Fibroblast of peridontal ligament (primary cell): ENCODE data around the gene LDHAL6A.
A peak's percentile ranks its signal among the peaks of the same experiment; 100 is the strongest.
"Not testable (repeated sequence)": the region's sequence is repeated elsewhere in the genome, so short reads cannot be mapped to it uniquely, and the experiment has no call there.

ENCODE experiments used
- DNase-seq: peaks from one replicate; pipeline ENCODE4 v3.0.0-alpha.2; 2010; ENCODE audit errors: extremely low read depth

Gene LDHAL6A

GRCh38 chr11:18455686-18456372, at the start of gene LDHAL6A:
Gene LDHAL6A, plus strand, starts transcription at chr11:18455856. Its CDS starts 825 bp downstream, at chr11:18456681.
- DNase-seq: no peak

GRCh38 chr11:18407400-18407799, 48.3 kb upstream of the LDHAL6A start:
- not testable (repeated sequence) for DNase-seq

DNA sequence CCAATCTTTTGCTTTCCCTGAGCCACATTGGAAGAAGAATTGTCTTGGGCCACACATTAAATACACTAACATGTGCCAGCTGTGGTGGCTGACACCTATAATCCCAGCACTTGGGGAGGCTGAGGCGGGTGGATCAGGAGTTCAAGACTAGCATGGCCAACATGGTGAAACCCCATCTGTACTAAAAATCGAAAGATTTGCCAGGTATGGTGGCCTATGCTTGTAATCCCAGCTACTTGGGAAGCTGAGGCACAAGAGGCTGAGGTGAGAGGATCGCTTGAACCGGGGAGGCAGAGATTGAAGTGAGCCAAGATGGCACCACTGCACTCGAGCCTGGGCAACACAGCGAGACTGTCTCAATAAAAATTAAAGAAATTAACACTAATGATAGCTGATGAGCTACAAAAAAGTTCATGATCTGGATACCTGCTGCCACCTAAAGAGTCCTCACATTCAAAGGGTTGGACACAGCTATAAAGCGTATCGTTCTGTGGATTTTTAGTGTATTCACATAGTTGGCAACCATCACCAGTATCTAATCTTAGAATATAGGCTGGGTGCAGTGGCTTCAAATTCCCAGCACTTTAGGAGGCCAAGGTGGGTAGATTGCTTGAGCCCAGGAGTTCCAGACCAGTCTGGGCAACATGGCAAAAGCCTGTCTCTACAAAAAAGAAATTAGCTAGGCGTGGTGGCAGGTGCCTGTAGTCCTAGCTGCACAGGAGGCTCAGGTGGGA, 46.9 kb upstream of the LDHAL6A start:
- no peak for DNase-seq

- DNase-seq: no peak
These were observed 39.2 kb upstream of the LDHAL6A start for GRCh38 chr11:18416459-18416858.

- no peak for DNase-seq
These were observed 36.6 kb upstream of the LDHAL6A start for GRCh38 chr11:18419040-18419439.

DNA sequence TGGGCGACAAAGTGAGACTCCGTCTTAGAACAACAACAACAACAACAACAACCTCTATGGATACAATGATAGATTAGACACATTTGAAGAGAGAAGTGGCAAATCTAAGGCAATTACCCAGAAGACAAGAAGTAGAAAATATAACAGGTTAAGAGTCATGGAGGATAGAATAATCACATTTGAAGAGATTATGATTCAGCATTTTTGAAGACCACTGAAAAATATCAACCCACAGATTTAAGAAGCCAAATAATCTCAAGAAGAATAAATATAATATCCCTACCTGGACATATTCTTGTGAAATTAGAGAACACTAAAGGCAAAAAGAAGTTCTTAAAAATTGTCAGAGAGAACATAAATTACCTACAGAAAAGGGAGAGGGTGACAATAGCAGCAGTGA, 35.6 kb upstream of the LDHAL6A start:
- DNase-seq: no peak

- DNase-seq: no peak
These were observed 28.4 kb upstream of the LDHAL6A start for GRCh38 chr11:18427240-18427639.

- DNase-seq: no peak
These were observed 26.3 kb upstream of the LDHAL6A start for GRCh38 chr11:18429332-18429731.

DNA sequence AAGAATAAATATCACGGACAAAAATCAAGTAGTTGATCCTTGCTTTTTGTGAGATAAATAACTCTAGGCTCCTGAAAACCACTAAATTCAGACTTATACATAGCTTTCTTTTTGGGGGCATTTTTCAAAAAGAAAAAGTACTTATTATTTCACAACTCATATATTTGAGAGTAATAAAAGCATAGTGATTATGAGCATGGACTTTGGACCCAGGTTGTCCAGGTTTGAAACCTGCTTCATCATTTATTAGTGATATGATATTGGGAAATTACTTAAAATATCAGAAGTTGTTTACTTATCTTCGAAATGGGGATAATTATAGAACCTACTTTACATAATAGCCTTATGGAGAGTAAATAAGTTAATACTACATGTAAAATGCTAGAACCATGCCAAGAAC, 17.0 kb upstream of the LDHAL6A start:
- DNase-seq: no peak

DNA sequence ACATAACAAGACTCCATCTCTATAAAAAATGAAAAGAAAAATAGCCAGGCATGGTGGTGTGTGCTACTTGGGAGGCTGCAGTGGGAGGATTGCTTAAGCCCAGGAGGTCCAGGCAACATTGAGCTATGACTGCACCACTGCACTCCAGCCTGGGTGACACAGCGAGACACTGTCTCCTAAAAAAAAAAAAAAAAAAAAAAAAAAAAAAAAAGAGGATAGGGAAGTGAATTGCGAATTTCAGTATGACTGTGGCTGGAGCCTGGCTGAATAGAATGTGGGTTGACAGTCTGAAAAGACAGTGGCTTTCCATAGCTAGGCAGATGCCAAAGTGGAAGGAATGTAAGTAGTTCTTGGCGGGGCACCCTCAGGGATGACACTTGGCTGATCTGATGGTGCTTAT, 6.4 kb upstream of the LDHAL6A start:
- no peak for DNase-seq

- DNase-seq: peak; percentile 20
These were observed 2.7 kb upstream of the LDHAL6A start for GRCh38 chr11:18452927-18453326.

GRCh38 chr11:18457450-18457849, 1.8 kb downstream of the LDHAL6A start:
- DNase-seq: no peak

- no peak for DNase-seq
These were observed 4.0 kb downstream of the LDHAL6A start for GRCh38 chr11:18459634-18460033.

DNA sequence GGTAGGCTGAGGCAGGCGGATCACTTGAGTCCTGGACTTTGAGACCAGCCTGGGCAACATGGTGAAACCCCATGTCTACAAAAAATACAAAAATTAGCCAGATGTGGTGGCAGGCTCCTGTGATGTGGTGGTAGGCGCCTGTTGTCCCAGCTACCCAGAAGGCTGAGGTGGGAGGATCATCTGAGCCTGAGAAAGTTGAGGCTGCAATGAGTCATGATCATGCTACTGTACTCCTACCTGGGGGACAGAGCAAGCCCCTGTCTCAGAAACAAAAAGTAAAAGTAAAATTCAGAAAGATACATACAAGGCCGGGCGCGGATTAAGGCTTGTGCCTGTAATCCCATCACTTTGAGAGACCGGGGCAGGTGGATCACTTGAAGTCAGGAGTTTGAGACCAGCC, 6.3 kb downstream of the LDHAL6A start:
- DNase-seq: no peak

GRCh38 chr11:18463439-18463838, 7.8 kb downstream of the LDHAL6A start:
- no peak for DNase-seq

DNA sequence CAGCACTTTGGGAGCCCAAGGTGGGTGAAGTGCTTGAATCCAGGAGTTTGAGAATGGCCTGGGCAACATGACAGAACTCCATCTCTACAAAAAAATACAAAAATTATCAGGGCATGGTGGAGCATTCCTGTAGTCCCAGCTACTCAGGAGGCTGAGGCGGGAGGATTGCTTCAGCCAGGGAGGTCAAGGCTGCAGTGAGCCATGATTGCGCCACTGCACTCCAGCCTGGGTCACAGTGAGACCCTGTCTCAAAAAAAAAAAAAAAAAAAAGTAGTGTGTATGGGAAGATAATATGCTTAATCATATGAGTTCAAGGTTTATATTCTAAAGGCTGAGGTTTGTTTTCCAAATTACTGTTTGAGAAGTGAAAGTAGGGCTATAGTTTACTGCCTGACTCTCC, 10.7 kb downstream of the LDHAL6A start:
- no peak for DNase-seq

DNA sequence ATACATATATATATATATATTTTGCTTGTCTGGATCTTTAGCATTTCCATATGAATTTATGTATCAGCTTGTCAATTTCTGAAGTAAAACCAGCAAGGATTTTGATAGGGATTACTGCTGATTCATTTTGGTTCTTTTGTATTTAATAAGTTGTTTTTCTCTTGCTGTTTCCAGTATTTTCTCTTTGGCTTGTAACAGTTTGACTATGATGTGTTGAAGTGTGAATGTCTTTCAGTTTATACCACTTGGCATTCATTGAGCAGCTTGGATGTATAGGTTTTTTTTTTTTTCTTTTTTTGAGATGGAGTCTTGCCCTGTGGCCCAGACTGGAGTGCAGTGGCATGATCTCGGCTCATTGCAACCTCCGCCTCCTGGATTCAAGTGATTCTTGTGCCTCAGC, 12.4 kb downstream of the LDHAL6A start:
- DNase-seq: no peak

DNA sequence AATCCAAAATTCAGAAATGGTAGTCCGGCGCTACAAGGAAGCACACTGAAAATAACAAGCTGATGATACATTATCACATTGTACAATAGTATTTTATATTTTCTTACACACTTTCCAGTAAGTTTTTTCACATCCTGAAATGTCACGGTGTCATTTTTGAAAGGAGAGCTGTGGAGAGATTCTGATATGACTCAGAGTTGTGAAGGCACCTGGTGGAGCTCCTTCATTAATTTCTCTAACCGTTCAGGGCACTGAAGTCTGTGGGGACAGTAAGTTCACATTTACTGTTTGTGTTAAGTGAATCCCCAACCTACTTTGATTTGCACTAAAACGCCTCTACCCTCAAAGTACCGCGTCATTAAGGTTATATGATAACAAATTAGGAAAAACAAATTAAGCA, 13.3 kb downstream of the LDHAL6A start:
- no peak for DNase-seq

DNA sequence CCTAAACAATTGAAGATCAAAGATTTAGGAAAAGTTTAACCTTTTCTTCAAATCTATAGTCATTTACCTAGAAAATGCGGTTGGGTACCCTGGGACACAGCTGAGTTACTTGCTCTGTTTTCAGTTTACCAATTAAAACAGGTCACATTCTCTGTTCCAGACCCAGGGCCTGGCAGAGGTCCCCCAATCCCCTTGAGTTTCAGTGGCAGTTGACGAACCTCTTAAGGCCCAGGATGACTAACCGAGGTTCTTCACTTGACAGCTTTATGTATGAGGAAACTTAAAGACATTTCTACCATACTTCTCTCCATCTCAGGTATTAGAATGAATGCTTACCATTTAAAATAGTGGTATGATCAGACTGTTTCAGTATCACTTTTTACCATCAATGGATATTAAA, 16.3 kb downstream of the LDHAL6A start:
- DNase-seq: no peak

DNA sequence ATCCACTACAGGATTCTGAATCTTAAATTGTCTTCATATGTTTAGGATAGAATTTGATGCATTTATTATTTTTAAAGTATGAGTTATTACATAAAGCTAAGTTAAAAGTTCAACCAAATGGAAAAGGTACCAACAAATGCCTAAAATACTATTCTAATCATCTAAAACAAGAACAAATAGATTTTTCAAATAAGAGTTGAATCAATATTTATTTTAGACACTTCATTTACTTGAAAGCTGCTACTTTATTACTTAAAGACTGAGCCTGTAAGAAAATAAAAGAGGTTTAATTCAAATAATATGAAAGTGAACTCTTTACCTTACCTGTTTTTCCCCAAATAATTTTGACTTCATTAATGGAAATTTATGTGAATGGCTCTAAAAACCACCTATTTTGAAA, 16.9 kb downstream of the LDHAL6A start:
- no peak for DNase-seq

DNA sequence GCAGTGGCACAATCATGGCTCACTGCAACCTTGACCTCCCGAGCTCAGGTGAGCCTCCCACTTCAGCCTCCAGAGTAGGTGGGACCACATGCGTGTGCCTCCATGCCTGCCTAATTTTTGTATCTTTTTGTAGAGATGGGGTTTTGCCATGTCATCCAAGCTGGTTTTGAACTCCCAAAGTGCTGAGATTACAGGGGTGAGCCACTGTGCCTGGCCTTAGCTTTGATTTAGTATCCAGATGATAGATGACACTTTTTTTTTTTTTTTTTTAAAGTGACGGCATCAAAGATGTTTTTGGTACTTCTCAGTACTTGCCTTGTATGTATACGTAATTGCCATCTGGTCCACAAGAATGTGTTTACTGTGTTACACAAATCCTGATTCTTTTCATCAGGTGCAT, 23.4 kb downstream of the LDHAL6A start:
- no peak for DNase-seq

GRCh38 chr11:18485913-18486528, 30.4 kb downstream of the LDHAL6A start:
- DNase-seq: no peak

DNA sequence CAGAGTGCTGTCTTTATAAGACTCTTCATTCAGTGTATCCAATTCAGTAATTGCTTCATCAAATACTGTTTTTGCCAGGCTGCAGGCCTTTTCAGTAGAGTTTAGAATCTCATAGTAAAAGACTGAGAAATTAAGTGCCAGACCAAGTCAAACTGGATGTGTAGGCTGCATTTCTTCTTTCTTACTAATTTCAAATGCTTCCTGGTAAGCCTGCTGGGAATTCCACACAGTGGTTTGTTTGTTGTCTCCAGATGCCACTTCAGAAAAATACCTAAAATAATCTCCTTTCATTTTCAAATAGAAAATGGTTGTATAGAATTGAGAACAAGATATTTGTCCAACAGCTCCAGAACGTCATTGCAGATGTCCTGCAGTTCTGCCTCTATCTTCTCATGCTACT, 34.7 kb downstream of the LDHAL6A start:
- DNase-seq: peak; percentile 29
